ENCODE measurements around the gene RAB31.
"Not testable (repeated sequence)": the region's sequence is repeated elsewhere in the genome, so short reads cannot be mapped to it uniquely, and the experiment has no call there.

The RAB31 gene, protein sequence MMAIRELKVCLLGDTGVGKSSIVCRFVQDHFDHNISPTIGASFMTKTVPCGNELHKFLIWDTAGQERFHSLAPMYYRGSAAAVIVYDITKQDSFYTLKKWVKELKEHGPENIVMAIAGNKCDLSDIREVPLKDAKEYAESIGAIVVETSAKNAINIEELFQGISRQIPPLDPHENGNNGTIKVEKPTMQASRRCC

DNA sequence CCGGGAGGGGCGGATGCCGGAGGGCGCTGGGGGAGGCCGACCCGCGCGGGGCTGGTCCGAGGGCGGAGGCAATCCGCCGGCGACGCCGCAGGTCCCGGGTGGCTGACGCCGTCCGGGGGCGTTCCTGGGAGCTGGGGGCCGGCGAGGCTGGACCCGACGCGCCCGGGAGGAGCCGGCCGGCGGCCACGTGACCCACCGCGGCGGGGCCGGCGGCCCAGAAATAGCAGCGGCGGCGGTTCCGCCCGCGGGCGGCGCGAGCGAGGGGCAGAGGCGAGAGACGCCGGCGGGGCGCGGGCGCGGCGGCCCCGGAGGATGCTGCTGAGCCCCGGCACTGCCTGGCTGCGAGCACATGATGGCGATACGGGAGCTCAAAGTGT lies at the start of gene RAB31:
RAB31 (plus strand) TSS at position 245 of the 377 bp plus-strand sequence; CDS start at position 350, 105 bp downstream.
- DNase-seq = no peak

DNA sequence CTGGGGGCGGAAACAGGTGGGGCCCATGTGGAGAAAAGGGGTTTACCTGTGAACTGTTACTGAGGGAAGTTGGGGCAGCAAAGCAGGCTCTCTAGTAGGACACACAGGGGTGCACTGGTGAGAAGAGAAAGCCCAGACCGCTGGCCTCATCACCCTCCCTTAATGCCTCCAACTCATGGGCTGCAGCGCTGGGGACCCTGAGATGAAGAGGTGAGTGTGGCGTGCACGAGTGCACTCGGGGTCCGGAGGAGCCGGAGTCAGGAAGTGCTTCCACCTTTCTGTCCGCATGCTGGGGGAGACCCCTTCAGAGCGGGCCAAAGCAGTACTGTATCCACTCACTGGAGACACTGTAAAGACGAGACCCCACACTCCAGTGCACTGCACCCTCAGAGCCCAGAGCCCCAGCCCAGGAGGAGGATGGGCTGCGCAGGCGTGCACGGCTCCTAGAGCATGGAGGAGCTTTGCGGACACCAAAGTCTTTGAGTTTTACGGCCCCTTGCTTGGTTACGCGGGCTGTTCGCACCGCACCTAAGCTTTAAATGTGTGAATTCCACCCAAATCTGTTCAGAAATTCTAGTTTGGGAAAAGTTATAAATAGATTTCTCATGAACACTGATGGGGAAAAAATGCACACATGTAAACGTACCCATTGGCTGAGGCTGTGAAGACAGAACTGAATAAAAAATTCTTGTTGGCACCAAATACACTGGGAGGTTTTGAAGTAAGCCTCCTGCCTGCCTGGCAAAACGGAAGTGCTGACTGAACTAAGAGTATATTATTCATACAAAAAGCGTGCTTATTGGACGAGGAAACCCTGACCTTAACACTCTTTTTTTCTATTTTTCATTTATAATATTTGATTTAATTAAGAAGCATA lies 48.4 kb upstream of the RAB31 start:
- no peak for DNase-seq

DNA sequence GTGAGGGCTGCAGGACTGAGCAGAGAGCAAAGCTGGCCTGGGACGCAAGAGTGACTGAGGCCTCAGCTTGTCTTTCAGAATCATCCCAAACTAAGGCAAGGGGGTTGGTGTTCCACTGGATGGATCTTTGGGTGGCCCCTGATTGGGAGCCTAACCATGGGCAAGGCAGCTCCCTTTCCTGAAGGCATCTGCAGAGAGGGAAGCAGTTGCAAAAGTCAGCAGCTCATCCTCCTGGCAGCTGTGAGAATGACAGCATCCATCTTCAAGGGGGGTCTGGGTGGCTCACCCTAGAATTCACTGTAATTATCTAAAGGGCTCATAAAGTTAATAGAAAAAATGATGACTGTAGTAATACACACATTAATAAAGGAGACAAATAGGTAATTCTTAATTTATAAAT lies 46.5 kb upstream of the RAB31 start:
- DNase-seq = no peak

DNA sequence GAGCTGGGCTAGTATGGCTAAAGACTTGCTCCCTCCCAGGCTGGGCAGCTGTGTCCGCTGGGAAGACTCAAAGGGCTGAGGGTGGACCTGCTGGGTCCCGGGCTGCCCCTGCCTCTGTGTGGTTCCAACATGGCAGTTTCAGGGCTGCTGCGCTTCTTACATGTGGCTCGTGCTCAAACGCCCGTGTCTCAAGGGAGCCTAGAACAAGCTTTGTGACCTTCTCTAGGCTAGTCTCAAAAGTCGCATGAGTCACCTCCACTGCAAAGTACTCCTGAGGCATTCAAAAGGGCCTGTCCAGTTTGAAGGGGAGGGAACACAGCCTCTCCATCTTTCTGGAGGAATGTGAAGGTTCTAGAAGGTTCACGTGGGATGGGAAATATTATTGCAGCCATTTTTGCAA lies 44.7 kb upstream of the RAB31 start:
- no peak for DNase-seq

DNA sequence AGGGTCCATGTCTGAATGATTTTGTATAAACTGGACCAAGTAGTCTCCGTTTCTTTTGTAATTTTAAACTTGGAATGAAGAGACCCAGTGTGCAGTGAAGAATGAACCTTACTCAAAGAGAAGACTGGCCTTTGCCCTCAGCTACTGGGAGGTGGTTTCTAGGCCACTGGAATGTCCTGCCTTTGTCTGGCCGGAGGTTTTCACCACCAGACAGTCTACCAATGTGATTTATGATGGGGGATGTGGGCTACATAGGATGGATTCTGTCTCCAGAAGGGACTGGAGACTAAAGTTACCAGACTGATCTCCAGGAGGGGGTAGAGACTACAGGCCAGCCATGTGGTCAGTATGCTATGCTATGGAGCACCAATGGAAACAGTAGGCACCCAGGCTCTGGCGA lies 42.8 kb upstream of the RAB31 start:
- no peak for DNase-seq

DNA sequence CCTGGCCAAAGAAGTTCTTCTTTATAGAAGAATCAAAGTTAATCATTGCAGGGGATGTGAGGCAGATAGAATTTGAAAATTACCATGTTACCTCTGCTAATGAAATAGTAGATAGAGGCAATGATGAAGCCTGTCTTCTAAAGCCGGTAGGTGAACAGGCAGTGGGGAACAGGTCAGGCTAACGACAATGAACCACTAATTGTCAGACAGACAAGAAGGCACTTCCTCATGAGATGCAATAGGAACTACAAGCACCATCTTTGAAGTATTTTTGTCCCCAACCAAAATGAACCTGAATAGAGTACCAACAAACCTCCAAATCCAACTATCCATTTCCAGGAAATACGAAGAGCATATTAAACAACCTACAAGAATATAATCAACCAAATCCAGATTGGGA lies 41.6 kb upstream of the RAB31 start:
- no peak for DNase-seq

DNA sequence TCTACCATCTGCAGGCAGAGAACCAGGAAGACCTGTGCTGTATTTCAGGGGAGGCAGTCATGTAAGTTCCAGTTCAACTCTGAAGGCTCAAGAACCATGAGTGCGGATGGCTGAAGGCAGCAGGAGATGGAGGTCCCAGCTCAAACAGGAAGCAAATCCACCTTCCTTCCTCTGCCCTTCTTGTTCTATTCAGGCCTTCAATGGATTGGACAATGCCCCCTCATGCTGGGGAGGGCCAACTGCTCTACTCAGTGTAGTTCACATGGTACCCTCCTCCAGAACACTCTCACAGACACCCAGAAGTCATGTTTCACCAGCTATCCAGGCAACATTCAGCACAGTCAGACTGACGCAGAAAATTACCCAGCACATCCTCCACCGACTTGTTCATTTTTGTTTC lies 39.1 kb upstream of the RAB31 start:
- DNase-seq = no peak

DNA sequence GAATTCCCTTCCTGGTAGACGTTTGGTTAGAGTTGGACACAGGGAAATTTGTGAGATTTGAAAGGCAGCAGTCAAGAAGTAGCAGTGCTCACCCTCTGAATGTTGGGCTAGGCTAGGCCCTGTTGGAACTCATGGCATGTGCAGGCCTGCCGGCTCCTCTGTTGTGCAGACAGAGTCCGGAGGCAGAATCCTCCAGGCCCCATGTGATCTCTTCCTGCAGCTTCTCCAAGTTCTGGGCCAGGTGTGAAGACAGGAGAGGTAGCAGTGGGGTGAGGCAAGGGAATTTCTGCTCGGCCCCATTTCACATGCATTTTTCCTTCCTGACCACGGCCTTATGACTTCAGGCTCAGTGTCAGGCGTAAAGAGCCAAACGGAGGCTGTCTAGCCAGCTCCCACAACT lies 36.9 kb upstream of the RAB31 start:
- no peak for DNase-seq

DNA sequence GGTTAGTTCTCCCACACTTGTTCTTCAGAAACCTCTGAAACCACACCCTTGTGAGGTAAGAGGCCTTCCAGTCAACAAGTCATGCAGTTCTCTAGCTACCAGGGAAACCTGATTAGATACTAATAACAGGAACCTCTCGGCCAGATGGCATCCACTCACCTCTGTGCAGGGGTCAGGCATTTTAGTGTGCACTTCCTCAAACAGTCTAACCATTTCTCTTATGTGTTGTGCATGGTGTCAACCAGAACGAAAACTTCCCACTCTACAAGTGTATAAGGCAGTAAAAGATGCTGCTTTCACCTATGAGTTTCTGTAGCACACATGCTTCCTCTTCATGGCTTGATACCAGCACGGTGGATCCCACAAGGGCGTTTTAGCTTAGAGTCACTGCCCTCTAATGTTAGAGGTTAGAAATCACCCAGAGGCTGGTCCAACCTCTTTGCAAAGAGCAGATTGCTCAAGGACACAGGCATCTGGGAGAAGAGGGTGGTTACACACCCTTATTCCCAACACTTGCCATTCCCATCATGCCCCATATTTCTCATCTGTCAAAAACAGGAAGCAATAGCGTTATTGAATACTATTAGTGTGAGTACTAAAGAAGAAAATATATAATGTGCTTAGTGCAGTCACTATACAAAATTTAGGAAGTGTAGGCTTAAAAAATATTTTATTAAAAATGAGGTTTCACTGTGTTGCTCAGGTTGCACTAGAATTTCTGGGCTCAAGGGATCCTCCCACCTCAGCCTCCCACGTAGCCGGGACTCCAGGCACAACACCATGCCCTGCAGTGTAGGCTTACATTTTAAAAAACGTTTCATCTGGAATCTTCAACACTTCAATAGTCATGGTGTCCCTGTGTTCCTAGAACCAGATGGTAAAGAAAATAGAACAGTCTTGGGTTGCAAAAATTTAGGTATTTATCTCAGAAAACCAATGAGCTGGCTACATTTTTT lies 34.5 kb upstream of the RAB31 start:
- DNase-seq = peak; percentile 25 to 36

DNA sequence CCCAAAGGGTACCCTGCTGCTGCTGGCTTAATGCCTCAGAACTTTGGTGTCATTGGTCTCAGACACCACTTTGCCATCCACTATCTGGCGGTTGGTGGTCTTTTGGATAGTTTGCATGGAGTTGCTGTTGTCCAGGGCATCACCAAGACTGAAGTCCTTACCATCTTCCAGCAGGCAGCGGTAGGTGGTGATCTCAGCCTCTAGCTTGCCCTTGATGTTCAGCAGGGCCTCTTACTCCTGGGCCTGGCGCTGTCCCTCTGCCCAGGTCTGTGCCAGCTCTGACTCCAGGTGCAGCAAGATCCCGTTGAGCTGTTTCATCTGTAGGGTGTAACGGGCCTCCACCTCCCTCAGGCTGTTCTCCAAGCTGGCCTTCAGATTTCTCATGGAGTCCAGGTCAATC lies 29.9 kb upstream of the RAB31 start:
- DNase-seq = not testable (repeated sequence)

DNA sequence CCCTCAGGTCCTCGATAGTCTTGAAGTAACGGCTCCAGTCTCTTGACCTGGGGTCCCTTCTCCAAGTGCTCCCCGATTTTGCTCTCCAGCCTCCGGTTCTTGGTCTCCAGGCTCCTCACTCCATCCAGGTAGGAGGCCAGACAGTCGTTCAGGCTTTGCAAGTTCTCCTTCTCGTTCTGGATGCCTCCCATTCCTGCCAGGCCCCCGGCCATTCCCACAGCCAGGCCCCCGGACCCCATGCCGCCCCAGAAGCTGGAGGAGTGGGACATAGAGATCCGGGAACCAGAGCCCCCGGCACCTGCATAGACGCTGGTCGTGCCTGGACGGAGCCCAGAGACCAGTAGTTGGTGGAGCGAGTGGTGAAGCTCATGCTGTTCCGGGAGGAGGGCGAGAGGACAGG lies 29.0 kb upstream of the RAB31 start:
- no peak for DNase-seq

DNA sequence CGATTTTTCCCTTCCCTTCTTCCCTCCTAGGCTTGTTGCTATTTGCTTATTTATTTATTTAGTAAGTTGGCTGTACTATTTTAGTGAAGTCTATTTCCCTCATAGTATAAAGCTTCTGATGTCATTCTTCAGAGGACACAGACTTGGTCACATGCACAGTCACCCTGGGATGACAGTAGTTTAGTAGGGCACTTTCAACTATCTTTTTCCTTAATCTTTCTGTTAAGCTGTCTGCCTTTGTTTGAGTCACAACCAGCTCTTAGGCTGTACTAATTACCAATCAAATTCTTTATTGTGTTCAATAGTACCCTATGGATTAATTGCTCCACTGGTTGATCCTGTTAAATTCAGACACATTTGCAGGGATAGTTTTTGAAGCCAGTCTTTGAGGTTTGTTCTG lies 26.9 kb upstream of the RAB31 start:
- no peak for DNase-seq

DNA sequence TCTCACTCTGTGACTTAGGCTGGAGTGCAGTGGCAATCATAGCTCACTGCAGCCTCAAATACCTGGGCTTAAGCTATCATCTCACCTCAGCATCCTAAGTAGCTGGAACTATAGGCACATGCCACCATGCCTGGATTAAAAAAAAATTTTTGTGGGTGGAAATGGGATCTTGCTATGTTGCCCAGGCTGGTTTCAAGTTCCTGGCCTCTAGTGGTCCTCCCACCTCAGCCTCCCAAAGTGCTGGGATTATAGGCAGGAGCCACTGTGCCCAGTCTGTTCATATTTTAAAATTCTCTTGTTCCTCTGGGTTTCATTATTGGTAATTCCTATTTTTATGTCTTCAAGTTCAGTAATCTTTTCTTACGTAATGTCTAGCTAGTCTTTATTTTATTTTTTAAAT lies 25.5 kb upstream of the RAB31 start:
- no peak for DNase-seq

DNA sequence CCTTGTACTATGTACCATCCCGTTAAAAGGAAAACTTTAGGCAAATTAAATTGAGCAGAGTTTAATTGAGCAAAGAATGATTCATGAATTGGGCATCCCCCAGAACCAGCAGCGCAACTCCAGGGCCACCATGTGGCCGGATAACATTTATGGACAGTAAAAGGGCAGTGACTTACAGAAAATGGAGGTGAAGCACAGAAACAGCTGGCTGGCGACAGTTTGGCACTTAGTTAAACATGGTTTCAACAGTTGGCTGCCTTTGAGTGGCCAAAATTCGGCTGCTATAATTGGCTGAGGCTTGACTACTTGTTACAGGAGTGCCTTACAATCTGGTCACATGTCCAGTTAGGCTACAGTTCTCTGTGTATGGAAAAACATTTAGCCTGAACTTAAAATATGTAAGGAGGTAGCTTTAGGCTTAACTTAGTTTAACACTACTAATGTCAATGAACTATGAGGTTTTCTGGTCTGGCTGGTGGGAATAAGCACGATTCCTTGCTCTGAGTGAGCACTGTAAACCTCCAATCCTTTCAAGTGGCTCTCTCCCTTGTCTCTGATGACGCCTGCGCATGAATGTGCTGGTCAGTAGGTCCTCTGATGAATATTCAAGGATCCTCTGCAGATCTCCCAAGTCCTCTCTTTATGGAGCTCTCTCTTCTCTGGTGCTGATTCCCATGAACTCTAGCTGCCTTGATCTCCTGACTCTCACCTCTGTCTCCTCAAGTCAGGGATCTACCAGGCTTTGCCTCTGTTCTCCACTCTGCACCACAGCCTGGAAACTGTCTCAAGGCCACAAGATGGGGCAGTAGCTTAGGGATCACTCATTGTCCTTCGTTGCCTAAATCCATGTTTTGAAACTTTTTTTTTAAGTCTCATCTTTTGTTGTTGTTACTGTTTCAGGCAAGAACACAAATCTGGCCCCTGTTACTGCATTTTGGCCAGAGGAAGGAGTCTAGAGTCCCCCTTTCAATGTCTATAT lies 24.4 kb upstream of the RAB31 start:
- DNase-seq = peak; percentile 3 to 22

DNA sequence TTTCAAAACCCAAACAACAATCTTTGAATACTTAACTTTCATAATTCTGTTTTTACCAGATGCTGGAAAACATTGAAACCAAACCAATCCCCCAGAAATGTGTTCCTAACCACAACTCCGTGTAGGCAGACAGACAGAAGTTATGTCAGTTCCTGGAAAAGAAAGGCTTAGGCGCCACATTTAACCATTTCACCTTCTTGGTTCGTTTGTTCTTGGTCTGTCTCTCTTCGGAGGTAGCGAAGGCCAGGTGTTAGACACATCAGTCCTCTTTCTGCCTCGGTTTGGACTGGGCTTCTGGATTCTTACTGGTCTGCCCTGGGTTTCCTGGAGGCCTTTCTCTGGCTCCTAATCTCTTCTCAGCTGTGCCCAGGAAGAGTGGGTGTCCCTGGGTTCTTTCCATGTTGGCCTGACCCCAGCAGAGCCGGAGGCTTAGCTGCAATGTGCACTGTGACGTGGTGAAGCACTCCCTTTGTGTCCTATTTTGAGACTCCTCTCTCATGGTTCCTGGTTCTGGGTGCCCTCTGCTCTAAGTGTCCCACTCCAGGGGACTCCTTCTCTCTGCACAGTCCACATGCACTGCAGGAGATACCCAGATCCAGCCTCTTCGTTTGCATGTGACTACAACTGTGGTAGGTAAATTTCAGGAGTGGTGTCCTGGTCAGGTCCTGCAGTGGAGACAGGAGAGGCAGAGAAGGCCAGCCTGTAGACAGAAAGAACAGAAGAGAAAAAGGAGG lies 23.1 kb upstream of the RAB31 start:
- DNase-seq = no peak

DNA sequence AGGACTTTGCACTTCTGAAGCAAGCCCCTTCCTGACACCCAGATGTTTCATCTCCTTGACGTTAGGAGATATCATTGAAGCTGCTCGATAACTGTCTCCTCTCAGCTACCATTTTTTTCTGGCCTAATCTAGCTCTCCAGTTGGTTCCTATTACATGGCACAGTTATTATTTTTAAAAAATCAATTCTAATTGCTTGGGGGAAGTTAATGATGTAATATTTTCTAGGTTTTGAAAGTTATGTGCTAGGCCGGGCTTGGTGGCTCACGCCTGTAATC lies 22.5 kb upstream of the RAB31 start:
- no peak for DNase-seq

DNA sequence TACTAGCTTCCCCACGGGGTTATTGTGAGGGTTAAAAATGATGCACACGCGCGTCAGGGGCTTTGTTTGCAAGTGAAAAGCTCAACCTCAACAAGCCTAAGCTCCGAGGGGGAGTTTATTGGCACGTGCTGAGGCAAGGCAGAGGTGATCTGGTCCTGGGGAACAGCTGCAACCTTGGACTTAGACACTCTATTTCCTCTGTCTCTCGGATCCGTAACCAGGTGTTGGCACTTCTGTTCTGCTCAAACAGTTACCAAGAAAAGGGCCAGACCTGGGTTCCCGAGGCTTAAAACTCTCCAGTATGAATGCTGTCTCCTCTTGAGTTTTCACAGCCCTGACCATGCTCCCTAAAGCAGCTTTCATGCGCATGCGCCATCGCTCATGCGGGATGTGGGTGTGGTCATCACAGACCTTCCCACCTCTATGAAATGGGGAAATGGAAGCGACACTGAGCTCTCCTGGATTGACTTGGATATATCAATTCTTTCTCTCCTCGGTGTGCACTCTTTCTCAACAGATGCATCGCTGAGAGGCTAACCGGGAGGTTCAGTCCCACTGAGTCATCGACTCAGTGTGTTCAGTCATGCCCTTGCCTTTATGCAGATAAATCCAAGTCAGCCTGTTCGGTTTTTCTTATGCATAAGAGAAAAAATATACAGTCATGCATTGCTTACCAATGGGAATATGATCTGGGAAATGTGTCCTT lies 19.9 kb upstream of the RAB31 start:
- no peak for DNase-seq

DNA sequence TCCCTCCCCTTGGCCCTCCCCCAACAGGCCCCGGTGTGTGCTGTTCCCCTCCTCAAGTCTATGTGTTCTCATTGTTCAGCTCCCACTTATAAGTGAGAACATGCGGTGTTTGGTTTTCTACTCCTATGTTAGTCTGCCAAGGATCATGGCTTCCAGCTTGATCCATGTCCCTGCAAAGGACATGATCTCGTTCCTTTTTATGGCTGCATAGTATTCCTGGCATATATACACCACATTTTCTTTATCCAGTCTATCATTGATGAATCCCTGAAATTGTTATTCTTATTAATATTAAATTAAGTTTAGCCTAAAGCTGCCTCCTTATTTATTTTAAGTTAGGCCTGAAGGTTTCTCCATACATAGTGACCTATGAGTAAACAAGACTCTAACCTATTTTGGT lies 18.8 kb upstream of the RAB31 start:
- DNase-seq = no peak

DNA sequence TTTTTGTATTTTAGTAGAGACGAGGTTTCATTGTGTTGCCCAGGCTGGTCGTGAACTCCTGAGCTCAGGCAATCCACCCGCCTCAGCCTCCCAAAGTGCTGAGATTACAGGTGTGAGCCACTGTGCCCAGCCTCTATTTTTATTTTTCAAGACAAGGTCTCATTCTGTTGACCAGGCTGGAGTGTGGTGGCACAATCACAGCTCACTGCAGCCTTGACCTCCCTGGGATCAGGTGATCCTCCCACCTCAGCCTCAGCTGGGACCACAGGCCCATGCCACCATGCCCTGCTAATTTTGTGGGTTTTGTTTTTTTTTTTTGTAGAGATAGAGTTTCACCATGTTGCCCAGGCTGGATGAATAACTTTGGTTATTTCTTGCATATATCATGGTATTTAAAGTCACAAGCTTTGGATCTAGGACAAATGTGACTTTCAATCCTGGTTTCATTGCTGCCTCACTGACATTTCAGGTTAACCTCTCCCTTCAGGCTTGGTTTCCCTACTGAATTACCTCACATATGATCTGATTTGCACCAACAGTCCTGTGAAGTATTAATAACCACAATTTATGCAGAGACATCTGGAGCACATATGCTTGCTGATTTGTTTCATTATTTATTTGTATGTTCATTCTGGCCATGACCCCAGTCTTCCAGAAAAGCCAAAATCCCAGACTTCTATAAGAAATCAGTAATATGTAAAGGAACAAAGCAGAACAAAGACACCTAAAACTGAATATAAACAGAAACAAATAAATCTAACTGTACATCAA lies 17.5 kb upstream of the RAB31 start:
- no peak for DNase-seq

DNA sequence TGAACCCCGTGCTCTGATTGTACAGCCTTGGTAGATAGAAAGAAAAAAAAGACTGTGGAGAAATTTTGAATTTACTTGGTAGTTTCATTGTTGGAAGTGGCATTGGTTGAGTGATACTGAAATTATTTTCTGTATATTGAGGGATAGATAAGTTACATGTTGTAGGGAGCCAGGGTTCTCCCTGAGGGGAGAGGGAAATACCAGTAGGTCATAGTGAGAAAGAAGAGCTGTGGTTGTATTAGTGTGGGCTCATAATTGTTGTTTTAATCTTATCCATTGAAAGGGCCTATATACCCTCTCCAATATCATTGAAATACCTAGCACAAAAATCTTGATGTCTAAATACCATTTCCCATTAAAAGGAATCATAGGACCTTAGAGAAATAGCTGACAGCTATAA lies 16.9 kb upstream of the RAB31 start:
- DNase-seq = no peak

All from SHP77 (cell line).